Peyer's patch (tissue), 4 donors: ENCODE results near the gene PPARGC1A.

Source experiments
- CTCF ChIP-seq, 6 experiments: fragments of 450-650 bp in 4 of 6; fragments of 200-600 bp in 2 of 6; sonication (generic) in 1 of 6; IDR thresholded peaks; one replicate each; pipeline ENCODE4 v1.5.1; 2017 to 2019; ENCODE audit warnings: antibody characterized with exemption in 6 of 6, mild to moderate bottlenecking in 3 of 6, moderate library complexity in 1 of 6
- POLR2A ChIP-seq, 2 donors: fragments of 450-650 bp; IDR thresholded peaks; one replicate each; pipeline ENCODE4 v1.5.1; 2017; ENCODE audit warnings: antibody characterized with exemption in 2 of 2, mild to moderate bottlenecking in 2 of 2, moderate library complexity in 2 of 2

GRCh38 chr4:23746672-23747071 is 143.2 kb downstream of the PPARGC1A start:
- TF ChIP-seq CTCF (IDR thresholded peaks at IDR 0.05), result no peak
- TF ChIP-seq POLR2A (IDR thresholded peaks at IDR 0.05), result no peak
